GM18507 (cell line): ENCODE results near the gene FBLN7.

Experiments used
- DNase-seq: peaks from one replicate; pipeline ENCODE4 v3.0.0; 2011; ENCODE audit warnings: low read depth; ENCODE audit not compliant: insufficient read length; ENCODE audit errors: extremely low spot score
- FAIRE-seq: peaks from 2 replicates; lab custom pipeline; 2011; peaks lifted over from hg19 to GRCh38; lab: Jason Lieb, UNC

Gene FBLN7

DNA sequence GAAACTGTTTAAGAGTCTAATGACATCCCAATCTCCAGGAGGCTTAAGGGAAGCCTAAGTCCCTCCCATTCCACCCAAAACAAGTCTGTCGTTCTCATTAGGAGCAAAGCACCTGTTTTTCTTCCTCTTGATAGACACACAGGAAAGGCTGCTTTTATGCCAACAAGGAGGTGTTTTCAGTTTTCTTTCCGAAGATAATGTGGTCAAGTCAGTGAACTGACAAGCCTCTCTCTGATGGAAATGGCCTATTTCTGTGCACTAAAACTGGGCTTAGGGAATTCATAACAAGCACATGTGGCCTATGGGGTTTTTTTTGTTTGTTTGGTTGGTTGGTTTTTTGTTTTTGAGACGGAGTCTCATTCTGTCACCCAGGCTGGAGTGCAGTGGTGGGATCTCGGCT, 36.2 kb downstream of the FBLN7 start:
- no peak for FAIRE-seq
- DNase-seq: no peak

DNA sequence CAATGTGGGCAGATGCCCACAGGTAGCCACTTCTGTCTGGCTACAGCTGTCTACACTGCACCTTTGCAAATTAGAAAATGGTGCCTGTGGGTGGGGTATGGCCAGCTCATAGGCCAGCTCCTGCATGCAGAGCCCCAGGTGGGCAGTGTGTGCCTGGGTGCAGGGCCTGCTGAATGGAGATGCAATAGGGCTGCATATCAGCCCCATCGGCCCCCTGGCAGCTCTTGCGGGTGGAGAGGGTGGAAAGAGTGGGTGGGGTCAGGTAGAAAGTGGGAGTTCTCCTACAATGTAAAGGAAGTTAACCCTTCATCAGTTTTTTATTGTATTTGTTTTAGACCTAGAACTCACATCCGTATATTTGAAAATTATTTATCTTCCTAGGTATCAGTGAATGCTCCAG, 37.1 kb downstream of the FBLN7 start:
- FAIRE-seq (no peak), DNase-seq (no peak)

DNA sequence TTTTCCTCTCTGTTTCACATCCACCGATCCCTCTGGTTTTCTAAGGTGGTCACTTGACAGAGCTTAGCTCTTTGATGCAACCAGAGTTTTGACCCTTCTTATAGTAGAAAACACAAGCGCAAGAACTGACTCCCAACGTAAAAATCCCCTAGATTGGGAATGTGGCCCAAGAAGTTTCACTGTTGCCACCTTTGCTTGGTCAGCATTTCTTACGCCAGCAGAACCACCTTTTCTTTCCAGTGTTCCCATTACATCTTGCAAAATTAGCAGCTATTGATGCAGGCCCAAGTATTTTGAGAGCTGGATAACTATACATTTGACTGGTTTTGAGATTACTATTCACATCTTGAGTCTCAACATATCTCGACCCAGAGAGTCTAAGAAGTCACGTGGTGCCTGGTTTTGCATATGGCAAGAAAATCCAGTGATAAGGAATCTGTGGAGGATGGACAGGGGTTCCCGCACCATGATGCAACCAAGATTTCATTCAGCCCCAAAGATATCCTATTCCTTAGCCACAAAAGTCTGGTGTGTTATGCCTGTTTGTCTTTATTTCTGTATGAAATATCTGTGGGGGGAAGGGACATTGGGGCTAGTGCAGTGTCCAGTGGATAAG, 37.9 kb downstream of the FBLN7 start:
- no peak for DNase-seq
- no peak for FAIRE-seq

DNA sequence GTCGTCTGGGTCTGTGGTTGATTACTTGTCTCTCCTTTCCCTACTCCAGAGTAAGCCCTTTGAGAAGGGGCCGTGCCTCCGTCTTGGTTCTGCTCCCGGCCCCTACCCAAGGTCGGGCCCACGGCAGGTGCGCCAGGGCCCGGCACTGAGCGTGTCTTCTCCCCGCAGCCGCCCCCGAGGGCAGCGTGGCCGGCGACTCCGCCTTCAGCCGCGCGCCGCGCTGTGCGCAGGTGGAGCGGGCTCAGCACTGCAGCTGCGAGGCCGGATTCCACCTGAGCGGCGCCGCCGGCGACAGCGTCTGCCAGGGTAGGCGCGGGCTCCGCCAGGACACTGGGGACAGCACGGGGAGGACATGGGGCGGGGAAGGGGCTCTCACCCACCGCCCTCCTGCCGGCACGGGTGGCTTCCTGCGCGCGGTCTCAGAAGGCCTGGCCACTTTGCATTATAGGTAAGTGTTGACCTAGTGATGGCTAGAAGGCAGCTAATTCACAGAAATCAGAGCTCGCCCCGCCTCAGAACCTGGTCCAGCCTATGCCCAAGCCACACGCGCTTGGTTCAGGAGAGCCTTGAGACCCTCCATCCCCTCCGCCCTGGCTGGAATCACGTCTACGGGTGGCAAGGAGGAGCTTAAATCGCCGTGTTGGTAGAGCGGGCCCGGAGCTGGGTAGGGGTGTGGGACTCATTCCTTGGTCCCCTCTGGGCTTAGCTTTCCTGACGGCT, 43.5 kb downstream of the FBLN7 start:
- DNase-seq: no peak
- FAIRE-seq: no peak

DNA sequence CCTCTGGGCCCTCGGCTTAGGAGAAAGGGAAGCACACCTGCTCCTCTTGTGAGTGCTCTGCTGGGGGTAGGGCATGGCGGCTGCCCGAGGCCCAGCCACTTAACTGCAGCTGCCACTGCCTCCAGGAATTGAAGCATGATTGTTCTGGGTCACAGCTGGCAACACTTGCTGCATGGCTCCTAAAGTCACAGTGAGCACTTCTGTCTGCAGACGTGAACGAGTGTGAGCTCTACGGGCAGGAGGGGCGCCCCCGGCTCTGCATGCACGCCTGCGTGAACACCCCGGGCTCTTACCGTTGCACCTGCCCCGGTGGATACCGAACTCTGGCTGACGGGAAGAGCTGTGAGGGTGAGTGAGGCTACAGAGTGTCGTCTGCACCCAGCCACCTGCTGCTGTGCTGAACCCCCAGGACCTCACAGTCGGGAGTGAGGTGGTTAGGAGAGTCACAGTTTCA, 44.4 kb downstream of the FBLN7 start:
- no peak for DNase-seq
- no peak for FAIRE-seq

DNA sequence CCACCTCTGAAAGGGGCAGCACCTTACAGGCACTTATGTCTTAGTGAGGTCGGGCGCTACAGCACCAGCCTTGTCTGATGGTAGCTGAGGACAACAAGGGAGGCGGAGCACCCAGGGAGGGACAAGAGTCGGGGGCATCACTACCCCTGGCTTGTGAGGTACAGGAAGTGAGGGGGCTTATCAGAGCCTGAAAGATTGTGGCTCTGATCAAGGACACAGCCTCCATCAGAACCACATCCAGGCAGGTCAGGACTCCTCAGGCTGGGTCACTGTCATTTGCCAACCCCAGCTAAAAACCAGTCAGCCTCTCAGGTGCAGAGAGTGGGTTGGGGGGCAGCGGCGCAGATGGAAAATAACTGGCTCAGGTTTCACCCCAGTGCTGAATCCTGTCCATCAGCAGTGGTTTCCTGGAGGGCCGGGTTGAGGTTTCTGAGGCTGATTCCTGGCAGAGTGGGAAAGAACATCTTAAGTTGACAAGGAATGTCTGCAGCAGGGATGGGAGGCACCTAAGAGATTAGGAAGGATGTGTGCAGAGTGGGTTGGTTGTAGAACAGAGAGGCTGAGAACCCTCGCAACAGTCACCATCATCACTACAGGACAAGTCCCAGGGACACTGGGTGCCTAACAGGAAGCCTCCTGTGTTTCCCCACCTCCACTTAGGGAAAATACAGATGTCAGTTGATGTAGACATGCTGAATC, 45.3 kb downstream of the FBLN7 start:
- FAIRE-seq (no peak), DNase-seq (no peak)

DNA sequence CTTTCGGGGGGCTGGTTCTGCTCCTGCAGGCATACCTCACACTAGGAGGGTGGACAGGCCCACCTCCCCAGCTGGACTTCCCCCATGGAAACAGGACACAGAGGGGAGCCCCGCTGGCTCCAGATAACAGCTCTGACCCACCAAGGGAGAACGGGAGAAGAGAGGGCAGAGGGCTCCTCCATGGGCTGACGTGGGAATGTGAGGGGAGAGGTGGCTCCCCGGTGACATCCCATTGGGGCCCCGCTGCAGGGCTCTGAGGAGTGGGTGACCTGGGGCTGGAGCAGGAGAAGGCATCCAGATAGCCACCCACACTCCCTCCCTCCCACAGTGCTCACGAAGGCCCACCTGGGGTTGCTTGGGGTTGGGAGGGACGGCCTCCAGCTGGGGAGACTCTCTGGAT, 45.9 kb downstream of the FBLN7 start:
- no peak for DNase-seq
- FAIRE-seq: no peak

DNA sequence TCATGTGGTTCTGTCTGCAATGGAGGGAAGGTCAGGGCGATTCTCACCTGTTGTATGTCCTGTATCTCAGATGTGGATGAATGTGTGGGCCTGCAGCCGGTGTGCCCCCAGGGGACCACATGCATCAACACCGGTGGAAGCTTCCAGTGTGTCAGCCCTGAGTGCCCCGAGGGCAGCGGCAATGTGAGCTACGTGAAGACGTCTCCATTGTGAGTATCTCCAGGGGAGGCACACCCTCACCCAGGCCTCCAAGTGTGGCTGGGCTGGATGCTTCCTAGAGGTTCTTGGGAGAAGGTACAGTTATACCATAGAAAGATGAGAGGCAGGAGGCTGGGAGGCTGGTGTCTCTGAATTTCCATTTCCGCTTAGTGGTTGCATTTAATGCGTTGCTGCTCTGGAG, 46.9 kb downstream of the FBLN7 start:
- DNase-seq (no peak), FAIRE-seq (no peak)

DNA sequence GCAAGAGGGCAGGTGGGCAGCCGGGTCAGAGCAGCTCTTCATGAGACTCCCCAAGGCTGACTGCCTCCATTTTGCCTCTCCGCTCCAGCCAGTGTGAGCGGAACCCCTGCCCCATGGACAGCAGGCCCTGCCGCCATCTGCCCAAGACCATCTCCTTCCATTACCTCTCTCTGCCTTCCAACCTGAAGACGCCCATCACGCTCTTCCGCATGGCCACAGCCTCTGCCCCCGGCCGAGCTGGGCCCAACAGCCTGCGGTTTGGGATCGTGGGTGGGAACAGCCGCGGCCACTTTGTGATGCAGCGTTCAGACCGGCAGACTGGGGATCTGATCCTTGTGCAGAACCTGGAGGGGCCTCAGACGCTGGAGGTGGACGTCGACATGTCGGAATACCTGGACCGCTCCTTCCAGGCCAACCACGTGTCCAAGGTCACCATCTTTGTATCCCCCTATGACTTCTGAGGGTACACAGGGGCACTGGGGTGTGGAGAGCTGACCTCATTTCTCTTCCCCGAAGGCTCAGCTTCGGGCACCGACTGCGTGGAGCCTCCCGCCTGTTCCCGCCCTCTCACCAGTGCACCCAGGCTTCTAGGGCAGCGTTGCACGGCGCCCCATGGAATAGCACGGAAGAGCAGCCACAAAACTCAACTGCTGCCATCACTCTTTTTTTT, 49.0 kb downstream of the FBLN7 start:
- FAIRE-seq: no peak
- no peak for DNase-seq

DNA sequence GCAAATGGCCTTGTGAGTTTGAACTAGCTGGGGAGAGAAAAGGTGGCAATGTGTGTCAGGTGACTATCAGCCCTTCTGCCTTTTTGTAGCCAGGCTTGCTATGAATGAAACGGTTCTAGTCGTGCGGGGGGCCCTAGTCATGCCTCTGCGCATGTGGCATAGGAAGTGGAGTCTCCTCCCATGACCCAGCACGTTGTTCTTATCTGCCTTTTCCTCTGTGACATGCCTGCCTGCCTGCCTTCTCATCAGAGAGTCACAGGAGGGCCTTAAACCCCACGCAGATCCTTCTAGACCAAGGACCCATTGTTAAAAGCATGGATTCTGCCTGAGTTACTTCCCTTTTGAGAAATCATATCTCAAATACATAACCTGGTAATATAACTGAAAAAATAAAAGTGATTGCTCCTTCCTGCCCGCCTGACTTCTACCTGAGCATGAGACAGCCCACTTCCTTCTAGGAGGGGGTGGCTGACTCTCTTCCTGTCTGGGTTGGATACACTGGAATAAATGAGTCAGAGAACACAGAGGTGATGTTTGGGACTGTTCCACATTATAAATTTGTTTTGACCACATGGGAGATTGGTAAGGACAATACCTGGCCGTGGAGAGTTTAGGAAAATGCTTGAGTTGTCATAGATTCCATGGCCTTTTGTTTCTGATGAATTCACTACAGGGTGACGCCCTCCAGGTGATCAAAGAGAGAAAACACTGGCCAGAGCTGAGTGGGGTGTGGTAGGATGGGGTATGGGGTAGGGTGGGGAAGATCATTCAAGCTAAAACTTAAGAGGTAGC, 49.8 kb downstream of the FBLN7 start:
- DNase-seq (no peak), FAIRE-seq (no peak)

DNA sequence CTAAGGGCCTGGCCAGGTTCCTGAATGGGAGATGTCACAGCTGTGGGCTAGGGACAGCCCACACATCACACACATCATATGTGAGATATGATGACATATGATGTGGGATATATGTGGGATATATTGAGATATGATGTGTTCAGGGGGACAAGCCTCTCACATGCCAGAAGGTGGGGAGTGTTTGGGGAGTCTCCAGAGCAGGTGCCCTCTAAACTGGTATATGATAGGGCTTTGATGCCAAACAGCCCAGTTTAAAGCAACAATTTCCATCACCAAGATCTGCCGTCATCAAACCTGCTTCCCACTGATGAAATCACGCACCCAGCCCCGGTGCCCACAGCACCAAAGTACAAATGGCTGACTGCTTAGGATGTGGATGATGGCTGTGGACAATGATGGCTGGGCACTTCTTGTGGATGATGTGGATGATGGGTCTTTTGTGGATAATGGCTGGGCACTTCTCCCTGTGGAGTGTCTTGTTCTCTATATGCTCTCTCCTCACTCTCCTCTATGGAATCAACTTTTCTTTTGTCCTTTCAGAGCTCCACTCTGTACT, 50.9 kb downstream of the FBLN7 start:
- no peak for FAIRE-seq

DNA sequence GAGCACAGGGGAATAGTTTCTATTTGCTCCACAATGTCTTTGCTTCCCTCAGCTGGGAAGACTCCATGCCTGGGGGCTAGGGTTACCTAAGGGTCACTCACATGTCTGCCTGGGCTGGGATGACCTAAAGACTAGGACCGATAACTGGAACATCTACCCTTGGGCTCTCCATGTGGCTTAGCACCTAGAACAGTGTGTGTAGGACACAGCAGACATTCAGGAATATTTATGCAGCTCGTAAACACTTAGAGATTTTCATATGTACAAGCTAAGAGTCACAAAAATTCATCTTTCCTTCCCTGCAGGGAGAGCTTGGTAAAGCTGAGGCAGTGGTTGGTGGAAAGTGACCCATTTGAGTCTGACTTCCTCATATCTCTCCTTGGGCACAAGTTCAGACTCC, 55.8 kb downstream of the FBLN7 start:
- no peak for FAIRE-seq

More for the DNA sequence above, 50.9 kb downstream of the FBLN7 start:
- DNase-seq: no peak

DNA sequence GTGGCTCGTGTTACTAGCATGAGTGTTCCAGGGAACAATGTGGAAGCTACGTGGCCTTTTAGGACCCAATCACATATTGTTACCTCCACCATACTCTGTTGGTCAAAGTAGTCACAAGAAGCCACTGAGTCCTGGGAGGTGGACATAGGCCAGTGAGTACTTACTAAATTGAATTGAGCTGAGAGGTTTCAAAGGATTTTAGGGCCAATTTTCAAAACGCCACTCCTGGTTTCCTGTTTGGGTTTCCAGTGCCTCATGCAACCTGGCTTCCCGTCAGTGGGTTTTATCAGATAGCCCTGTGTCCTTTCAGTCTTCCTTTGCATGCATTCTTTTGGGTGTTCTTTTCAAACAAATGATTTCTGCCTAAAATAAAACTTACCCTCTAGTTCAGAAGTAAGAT, 56.3 kb downstream of the FBLN7 start:
- FAIRE-seq: no peak
- DNase-seq: no peak

More for the DNA sequence above, 55.8 kb downstream of the FBLN7 start:
- no peak for DNase-seq

DNA sequence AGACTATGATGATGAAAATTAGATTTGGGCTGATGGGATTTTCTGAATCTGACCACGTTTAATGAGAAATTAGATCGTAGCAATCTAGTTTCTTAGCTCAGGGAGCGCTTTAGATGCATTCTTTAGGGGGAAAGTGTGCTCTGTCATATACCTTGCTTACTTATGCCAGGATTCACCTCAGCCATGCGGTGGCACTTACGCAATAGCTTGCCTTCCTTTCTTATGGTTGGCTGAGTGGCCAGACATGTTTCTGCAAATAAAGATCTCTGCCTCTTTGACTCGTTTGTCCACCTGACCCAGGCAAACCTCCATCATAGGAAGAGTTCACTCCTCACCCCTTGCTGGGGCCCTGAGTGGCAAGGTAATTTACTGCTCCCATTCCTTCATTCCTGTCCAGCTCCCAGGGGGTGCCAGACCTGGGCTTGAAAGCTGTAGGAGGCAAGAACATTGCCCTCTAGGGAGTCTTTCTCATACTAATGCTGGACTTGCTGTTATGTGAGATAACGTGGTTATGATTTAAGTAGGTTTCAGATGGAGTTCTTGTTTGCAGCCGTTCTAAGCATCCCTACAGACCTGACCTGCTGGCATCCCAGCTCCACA, 57.1 kb downstream of the FBLN7 start:
- no peak for FAIRE-seq

DNA sequence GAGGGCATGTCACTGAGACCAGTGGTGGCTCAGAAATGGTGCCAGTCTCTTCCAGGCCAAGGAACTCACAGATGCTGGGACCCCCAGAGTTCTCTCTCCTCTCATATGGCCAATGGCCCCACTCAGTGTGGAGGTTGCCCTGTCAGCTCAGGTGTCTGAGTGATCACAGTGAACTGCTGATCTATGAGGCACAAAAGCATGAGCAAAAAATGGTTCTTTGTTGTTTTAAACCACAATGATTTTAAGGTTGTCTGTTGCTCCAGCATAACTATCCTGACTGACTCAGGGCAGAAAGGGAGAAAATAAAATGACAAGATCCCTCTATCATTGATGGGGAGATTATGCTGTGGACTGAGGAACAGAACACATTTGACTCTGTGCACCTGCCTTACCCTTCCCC, 57.8 kb downstream of the FBLN7 start:
- FAIRE-seq: no peak
- DNase-seq: no peak

More for the DNA sequence above, 57.1 kb downstream of the FBLN7 start:
- DNase-seq: no peak

DNA sequence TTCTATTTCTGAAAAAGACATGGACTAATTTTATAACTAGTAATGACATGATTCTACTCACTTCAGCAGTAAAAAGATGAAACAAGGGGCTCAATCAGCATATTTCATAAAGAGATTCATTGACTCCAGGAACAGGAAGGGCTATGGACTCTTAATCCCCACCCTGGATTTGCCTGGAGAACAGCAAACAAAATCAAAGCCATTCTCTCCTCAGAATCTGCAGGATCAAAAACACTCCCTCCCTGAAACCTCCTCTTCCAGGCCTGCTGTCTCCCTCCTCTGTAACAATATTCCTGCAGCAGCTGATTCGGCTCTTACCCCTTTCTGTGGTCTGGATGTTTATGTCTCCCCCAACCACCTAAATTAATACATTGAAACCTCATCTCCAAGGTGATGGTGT, 59.7 kb downstream of the FBLN7 start:
- no peak for FAIRE-seq
- DNase-seq: no peak

DNA sequence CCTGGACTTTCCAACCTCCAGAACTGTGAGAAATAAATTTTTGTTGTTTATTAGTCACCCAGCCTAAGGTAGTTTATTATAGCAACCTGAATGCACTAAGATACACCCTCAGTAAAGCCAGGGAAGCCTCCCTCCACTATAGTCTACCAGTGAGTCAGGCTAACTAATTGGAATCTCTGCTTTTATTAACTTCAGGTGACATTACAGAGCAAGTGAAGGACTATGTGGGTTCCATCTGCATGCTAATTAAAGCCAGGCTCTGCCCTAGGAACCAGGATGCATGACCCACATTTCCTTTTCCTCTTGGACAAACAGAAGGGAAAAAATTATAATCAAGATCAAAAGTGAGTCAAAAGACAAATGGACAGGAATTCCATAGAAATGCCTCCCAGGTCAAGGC, 60.6 kb downstream of the FBLN7 start:
- DNase-seq (no peak), FAIRE-seq (no peak)

DNA sequence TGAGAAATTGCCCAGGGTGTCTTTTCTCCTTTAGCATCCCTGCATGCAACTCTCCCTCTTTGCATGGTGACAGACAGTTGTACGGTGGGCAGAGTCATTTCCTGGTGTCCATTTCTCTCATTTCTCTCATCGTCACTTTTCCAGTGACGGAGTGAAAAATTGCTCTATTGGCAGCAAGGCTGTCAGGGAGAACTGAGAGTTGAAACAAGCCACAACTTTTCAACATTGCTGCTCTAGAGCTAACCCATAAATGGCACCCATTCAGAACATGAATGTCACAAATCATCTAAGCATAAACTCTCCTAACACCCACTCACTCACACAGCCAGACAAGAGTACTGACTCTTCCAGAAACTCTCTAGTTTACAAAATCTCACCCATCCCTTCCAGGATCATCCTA, 61.0 kb downstream of the FBLN7 start:
- no peak for DNase-seq
- FAIRE-seq: no peak
